HG02970 (cell line): Measurements from ENCODE around the gene PDZRN3.

Source experiments
- ATAC-seq: cut with Tn5 transposase; IDR thresholded peaks from one replicate; pipeline ENCODE4 v1.9.1; 2021; ENCODE audit warnings: mild to moderate bottlenecking, moderate library complexity, moderate number of reproducible peaks; ENCODE audit not compliant: unreplicated experiment, low FRiP score

Gene PDZRN3

DNA sequence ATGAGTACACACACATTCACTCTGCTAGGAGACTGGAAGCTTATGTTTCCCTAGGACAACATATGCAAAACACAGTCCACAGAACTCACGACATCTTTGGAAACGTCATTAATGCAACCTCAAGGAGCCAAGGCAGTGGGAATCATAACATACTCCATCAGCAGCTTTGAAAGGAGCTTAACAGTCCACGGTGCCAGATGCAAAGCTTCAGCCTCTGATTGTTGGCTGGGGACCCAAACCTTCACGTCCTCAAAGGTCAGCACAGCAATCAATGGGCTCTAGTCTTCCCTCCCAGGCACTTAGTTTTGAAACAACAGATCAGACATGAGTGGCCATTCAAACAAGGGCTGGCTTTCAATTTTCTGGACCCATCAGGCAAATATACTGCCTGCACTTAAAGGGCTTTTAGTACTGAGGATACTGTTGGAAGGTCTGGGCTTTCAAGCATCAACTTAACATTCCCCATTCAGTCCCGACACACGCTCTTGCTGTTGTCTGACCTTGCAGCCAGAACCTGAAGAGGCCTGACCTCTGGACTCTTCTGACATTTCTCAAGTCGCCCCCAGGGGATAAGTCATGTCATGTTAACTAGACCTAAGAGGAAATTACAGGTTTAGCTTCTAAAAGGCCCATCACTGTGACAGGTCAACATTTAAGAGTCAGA, 223.0 kb downstream of the PDZRN3 start:
- ATAC-seq: no peak

GRCh38 chr3:73401059-73401458, 223.7 kb downstream of the PDZRN3 start:
- ATAC-seq: no peak

- no peak for ATAC-seq
These were observed 225.0 kb downstream of the PDZRN3 start for GRCh38 chr3:73399666-73400253.

DNA sequence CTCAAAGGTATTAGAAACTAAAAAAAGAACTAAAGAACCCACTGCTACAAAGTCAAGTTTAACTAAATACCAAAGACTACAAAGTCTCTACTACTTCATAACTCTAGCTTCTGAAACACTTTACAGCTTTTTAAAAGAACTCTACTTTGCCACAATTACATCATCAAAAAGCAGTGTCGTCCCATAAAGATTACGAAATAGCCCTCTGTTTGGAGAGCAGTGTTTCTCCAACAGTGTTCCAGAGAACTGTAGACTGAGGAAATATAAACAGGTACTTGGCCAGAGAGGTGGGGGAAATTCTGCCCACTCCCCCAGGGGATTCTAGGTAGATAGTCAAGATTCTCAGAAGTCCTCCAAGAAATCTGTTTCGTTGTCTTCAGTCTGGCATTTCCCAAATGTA, 225.6 kb downstream of the PDZRN3 start:
- no peak for ATAC-seq

DNA sequence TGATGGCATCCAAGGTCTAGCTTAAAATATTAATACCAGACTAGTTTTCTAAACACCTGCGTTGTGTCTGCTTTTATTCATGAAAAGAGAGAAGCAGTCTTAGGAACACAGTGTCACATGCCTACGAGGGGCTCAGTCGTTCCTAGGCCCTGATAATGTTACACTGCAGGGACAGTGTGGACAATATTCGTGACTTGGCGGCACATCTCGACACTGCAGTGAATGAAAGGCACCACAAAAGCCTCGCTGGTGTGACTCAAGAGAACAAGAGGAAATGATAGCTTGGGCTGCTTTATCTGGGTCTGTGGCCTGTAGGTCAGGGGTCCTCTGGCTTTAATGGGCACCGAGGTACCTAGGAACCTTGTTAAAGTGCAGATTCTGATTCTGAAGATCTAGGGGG, 226.7 kb downstream of the PDZRN3 start:
- ATAC-seq: no peak

- no peak for ATAC-seq
These were observed 230.5 kb downstream of the PDZRN3 start for GRCh38 chr3:73394240-73394639.

DNA sequence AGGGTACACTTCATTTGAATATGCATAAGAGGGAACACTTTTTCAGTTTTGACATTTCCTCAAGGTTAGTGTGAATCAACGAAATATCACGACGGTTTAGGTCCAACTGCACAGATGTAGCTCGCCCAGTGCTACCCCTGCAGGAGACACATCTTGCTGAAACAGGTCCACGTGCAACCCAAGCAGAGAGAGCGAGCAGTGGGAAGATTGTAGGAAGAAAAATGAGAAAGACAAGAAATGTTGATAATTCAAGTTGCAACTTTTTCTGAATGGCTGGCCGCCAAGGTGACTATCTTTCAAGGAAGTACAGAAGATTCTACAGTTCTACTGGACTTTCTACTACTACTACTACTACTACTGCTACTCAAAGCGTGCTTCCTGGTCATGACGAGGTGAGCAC, 231.7 kb downstream of the PDZRN3 start:
- no peak for ATAC-seq

DNA sequence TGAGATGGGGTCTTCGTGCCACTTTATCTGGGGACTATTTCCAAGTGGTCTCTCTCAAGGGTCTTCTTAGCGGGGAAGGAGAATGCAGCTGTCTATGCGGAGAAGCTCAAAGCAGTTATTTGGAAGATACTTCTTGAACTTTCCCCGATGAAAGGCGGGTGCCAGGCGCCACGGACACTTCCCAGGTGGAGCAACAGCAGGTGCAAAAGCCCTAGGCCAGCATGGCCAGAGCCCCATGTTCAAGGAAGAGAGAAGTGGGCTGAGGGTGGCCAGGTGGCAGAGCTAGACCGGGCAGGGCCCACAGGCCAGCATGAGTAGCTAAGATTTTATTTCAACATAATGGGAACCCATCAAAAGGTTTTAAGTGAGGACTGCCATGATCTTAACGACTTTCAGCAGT, 232.8 kb downstream of the PDZRN3 start:
- no peak for ATAC-seq

DNA sequence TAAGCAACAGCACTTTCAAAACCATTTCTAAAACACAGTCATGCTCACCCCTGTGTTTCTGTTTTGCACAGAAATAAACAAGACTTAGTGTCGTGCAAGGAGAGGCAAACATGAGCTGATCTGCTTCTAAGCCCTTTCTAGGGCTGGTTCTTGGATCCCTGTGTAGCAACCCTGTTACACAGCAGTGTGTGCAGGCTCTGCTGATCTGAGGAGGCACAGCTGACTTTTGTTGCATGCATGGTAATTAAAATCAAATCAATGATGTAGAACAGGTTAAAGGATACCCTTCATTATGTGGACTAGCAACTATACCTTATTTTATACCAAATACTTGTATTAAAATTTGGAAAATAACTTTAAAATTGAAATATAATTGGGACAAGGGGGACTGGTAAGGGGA, 234.8 kb downstream of the PDZRN3 start:
- no peak for ATAC-seq

- ATAC-seq: no peak
These were observed 235.5 kb downstream of the PDZRN3 start for GRCh38 chr3:73389117-73389813.

DNA sequence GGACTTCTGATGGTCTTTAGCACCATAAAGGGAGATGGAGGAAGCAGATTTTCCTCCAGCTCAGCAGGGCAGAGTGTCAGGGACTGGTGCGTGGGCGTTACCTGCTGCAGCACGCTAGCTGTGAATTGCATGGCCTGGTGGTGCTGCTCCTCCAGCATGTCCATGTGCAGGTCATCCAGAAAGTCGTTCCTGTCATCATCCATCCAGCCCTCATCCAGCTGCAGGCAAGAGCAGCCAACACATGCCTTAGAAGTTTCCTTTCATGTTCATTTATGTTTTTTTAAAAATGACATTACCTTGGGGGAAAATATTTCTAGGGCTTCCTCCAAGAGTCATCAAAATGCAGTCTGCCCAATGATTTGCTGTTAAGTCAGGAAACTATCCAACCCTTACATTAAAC, 239.2 kb downstream of the PDZRN3 start:
- no peak for ATAC-seq

DNA sequence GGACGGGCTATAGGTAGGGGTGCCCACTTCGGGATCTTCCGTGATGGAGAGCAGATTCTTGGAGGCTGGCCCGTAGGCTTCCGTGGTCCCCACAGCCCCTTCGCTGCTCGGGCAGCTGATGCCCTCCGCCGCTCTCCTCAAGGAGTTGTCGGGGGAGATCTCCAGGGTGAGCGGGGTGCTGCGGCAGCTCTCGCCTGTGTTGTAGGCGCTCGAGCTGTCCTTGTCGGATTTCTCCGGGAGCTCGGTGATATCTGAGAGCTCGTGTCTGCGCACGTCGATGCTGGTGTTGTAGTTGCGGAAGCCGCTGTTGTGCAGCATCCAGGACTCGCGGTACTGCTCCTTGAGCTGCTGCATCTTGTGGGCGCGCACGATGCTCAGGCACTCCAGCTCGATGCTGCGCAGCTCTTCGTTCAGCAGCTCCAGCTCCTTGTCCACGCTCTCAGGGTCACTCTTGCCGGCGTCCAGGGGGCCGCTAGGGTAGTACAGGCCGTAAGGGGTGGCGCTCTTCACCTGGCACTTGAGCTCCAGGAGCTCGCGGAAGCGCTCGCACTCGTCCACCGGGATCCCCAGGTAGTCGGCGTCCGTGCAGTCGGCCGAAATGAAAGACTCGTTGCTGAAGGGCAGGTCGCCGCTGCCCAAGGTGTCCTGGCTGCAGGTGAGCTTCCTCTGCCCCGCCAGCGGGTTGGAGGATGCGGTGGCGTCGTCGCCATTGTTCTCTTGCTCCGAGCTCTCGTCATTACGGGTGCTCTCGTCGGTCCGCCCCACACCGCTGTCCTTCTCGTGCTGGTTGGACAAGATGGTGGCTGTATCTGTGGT, 240.4 kb downstream of the PDZRN3 start:
- no peak for ATAC-seq

DNA sequence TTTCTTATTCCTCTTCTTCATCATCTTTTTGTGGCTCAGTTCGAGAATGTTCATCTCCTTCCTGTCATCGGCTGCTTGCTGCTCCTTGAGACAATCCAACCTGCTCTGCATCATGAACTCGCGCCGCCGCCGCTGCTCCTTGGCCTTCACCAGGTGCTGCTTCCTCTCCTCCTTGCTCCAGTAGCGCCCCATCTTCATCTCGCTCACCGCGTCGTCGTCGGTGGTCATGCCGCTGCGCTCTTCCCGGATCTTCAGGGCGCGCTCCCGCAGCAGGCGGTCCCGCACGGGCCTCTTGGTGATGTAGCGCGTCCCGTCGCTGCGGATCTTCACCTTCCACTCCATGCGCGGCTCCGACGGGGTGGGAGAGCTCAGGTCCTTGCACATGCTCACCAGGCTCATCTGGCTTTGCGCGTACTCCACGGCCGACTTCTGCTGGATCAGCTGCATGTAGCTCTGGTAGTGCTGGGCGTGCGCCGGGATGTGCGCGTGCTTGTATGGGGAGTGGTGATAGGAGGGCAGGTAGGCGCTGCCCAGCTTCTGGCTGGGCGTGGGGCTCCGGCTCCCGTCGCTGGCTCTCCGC, 241.2 kb downstream of the PDZRN3 start:
- no peak for ATAC-seq

DNA sequence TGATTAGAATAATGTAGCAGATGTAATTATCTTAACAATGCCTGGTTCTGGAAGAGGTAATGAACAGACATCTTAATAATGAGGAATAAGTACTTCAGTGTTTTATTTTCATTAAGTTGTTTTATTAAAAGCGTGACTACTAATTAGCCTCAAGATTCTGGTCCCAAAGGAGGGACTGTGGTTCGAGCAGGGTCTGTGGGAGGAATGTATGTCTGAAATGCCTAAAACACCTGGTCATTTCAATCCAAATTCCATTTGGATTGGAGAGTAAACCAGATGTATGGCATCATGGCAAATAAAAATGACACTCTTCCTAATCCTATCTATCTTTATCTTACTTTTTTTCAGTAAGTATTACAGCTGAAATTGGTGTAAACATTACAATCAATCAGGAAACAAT, 243.2 kb downstream of the PDZRN3 start:
- no peak for ATAC-seq

DNA sequence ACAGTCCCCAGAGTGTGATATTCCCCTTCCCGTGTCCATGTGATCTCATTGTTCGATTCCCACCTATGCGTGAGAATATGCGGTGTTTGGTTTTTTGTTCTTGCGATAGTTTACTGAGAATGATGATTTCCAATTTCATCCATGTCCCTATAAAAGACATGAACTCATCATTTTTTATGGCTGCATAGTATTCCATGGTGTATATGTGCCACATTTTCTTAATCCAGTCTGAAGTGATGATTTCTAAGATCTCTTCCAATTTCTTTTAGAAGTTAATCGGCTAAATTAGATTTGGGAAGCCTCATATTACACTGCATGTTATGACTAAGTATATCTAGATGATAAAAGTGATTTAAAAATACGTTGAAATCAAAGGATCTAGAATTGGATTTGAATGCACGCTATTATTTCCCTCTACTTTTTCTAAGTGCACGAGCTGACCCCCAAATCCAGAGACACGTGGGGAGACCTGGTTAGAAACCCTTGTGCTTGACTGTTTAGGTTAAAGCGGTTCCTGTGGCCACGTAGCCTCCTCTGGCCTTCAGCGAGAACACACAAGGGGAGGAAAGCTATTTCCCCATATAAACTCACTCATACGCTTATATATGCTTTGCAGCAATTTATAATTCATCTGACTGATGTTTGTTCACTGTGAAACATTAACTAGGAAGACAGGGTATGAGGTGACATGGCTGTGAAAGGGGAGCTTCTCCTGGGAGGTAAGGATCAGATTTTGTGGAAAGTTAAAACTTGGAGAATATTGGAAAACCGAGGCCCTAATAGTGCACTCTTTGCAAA, 243.8 kb downstream of the PDZRN3 start:
- no peak for ATAC-seq

DNA sequence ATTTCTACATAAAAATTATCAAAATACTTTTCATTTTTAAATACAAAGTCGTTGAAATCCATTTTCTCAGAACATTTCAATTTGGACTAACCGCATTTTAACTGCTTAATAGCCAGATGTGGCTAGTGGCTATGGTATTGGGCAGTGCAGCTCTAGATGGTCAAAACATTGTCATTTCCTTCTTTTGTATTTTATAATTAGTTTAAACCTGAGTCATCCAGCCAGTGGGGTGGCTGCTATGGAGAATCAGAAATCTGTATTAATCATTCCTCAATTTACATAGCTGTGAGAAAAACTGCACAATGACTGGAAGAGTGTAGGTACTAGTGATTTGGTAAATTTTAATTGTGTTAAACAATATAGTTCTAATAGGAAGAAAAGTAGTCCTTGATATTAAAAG, 245.3 kb downstream of the PDZRN3 start:
- ATAC-seq: no peak

- ATAC-seq: no peak
These were observed 246.5 kb downstream of the PDZRN3 start for GRCh38 chr3:73378207-73378606.

GRCh38 chr3:73365756-73366397, 258.9 kb downstream of the PDZRN3 start:
- ATAC-seq: no peak

DNA sequence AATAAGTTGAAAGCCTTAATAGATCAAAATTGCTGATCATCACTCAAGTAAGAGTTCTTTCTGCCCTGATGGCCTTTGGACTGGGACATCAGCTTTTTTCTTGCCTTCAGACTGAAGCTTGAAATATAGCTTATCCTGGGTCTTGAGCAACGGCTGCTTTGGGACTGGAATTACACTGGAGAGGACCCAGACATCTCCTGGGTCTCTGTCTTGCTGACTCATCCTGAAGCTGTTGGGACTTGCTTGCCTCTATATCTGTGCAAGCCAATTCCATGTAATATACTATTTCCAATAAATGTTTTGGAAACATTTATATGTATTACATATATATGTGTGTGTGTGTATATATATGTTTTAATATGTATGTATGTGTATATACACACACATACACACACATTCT, 260.2 kb downstream of the PDZRN3 start:
- ATAC-seq: no peak

DNA sequence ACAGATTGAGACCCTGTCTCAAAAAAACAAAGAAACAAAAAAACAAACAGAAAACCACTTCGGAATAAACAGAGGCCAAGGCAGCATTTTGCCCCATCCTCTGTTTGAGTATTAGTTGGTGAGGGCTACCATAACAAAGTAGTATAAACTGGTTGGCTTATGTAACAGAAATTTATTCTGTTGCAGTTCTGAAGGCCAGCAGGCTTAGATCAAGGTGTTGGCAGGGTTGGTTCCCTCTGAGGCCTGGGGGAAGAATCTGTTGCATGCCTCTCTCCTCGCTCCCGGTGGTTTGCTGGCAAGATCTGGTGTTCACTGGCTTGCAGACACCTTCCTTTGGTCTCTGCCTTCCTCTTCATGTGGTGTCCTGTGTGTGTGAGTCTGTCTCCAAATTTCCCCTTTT, 261.6 kb downstream of the PDZRN3 start:
- ATAC-seq: no peak
